PC-3 (cell line): Measurements from ENCODE around the gene IL6ST.

ENCODE experiments used
- CTCF ChIP-seq: fragments of 300-600 bp; sonication (generic); conservative IDR thresholded peaks from 2 replicates; pipeline ENCODE4 v1.5.1; 2017; ENCODE audit warnings: antibody characterized with exemption, low read depth, mild to moderate bottlenecking, low read length
- EZH2 ChIP-seq: fragments of 300-600 bp; sonication (generic); IDR thresholded peaks from one replicate; pipeline ENCODE4 v1.6.1; 2017; ENCODE audit warnings: antibody characterized with exemption, mild to moderate bottlenecking, low read length; ENCODE audit not compliant: unreplicated experiment
- EZH2phosphoT487 ChIP-seq: fragments of 300-600 bp; sonication (generic); IDR thresholded peaks from 2 replicates; pipeline ENCODE4 v1.6.1; 2018; ENCODE audit warnings: mild to moderate bottlenecking, antibody characterized with exemption, low read length, borderline replicate concordance

GRCh38 chr5:55918087-55919035, 76.4 kb downstream of the IL6ST start:
- TF ChIP-seq CTCF, result no peak
- TF ChIP-seq EZH2phosphoT487, result no peak
- TF ChIP-seq EZH2, result no peak
